NCI-H2029 (cell line): ENCODE results near the gene UROC1.

Source experiments
- DNase-seq: peaks from one replicate; lab custom pipeline; 2025; lab: John Stamatoyannopoulos, UW

Gene UROC1

GRCh38 chr3:126530171-126531050, 12.8 kb upstream of the UROC1 start:
- no peak for DNase-seq

- no peak for DNase-seq
Observed at GRCh38 chr3:126529585-126530170, 12.1 kb upstream of the UROC1 start.

- no peak for DNase-seq
Observed at GRCh38 chr3:126528800-126529541, 11.4 kb upstream of the UROC1 start.

- no peak for DNase-seq
Observed at GRCh38 chr3:126528419-126528799, 10.8 kb upstream of the UROC1 start.

GRCh38 chr3:126527455-126528211, 10.1 kb upstream of the UROC1 start:
- DNase-seq, result no peak

- DNase-seq, result no peak
Observed at GRCh38 chr3:126527006-126527405, 9.4 kb upstream of the UROC1 start.

- DNase-seq, result no peak
Observed at GRCh38 chr3:126526668-126527005, 9.1 kb upstream of the UROC1 start.

GRCh38 chr3:126525853-126526667, 8.5 kb upstream of the UROC1 start:
- no peak for DNase-seq

- DNase-seq, result no peak
Observed at GRCh38 chr3:126525091-126525852, 7.7 kb upstream of the UROC1 start.

- DNase-seq, result no peak
Observed at GRCh38 chr3:126524429-126524988, 6.9 kb upstream of the UROC1 start.

- no peak for DNase-seq
Observed at GRCh38 chr3:126523745-126524428, 6.3 kb upstream of the UROC1 start, which contains the start of gene CHST13. CHST13 (plus strand) TSS chr3:126524155; CDS start chr3:126524333, 178 bp downstream.

- no peak for DNase-seq
Observed at GRCh38 chr3:126522363-126522788, 4.8 kb upstream of the UROC1 start.

- no peak for DNase-seq
Observed at GRCh38 chr3:126521122-126521891, 3.7 kb upstream of the UROC1 start.

GRCh38 chr3:126519506-126520455, 2.2 kb upstream of the UROC1 start:
- DNase-seq, result no peak

GRCh38 chr3:126518779-126519177, 1.2 kb upstream of the UROC1 start:
- DNase-seq, result no peak

GRCh38 chr3:126517986-126518778, 609 bp upstream of the UROC1 start:
- no peak for DNase-seq

GRCh38 chr3:126516936-126517290, 660 bp downstream of the UROC1 start:
- DNase-seq, result no peak
